GM18520 (cell line): Measurements from ENCODE around the gene NFKBIL1.
"Not testable (repeated sequence)": the region's sequence is repeated elsewhere in the genome, so short reads cannot be mapped to it uniquely, and the experiment has no call there.

Experiments used
- ATAC-seq: cut with Tn5 transposase; IDR thresholded peaks from one replicate; pipeline ENCODE4 v1.9.1; 2021; ENCODE audit not compliant: unreplicated experiment

NFKBIL1 gene

GRCh38 chr6:31546958-31547726 lies at the start of gene NFKBIL1:
Gene NFKBIL1, plus strand, starts transcription at chr6:31547608. Its CDS starts 87 bp downstream, at chr6:31547695.
- ATAC-seq: peak; percentile 56

- no peak for ATAC-seq
Measured at GRCh38 chr6:31498748-31499147, 48.7 kb upstream of the NFKBIL1 start.

DNA sequence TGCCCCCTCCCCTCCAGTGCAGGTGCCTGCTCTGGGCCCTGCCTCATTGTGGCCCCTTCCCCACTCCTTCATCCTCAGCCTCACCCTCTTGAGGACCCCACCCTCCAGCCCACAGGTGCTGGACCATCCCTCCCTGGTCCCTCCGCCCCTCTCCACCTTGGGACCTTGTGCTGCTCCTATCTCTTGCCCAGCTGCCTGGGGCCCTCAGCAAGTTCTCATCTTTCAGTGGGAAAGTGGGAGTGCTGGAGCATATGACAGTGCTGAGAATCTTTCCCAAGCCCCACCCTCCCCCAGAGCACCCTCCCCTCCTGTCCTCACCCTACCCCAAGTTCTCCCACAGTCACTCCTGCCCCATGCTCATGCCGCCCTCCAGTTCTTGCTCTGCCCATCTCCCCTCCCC lies 47.8 kb upstream of the NFKBIL1 start:
- not testable (repeated sequence) for ATAC-seq

GRCh38 chr6:31502586-31502985 lies 44.8 kb upstream of the NFKBIL1 start:
- ATAC-seq: no peak

DNA sequence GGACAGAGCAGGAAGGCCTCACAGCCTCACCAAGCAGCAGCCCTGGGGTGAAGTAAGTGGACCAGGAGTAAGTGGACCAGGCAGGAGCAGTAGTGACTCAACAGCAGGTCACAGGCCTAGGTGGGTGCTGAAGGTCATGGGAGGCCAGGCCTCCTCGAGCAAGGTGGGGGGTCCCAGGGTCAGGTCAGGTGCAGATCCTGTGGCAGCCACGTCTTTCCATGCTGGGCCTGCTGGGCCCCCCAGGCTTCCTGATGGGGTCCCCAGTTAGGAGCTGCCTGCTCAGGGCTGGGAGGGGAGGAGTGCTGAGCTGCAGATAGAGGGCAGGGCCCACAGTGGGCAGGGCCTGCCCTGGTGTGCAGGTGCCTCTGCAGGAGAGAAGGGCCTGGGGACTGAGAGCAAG lies 38.4 kb upstream of the NFKBIL1 start:
- ATAC-seq: not testable (repeated sequence)

DNA sequence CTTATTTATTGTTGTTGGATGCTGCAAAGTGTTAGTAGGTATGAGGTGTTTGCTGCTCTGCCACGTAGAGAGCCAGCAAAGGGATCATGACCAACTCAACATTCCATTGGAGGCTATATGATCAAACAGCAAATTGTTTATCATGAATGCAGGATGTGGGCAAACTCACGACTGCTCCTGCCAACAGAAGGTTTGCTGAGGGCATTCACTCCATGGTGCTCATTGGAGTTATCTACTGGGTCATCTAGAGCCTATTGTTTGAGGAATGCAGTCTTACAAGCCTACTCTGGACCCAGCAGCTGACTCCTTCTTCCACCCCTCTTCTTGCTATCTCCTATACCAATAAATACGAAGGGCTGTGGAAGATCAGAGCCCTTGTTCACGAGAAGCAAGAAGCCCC lies 37.4 kb upstream of the NFKBIL1 start:
- ATAC-seq: no peak

DNA sequence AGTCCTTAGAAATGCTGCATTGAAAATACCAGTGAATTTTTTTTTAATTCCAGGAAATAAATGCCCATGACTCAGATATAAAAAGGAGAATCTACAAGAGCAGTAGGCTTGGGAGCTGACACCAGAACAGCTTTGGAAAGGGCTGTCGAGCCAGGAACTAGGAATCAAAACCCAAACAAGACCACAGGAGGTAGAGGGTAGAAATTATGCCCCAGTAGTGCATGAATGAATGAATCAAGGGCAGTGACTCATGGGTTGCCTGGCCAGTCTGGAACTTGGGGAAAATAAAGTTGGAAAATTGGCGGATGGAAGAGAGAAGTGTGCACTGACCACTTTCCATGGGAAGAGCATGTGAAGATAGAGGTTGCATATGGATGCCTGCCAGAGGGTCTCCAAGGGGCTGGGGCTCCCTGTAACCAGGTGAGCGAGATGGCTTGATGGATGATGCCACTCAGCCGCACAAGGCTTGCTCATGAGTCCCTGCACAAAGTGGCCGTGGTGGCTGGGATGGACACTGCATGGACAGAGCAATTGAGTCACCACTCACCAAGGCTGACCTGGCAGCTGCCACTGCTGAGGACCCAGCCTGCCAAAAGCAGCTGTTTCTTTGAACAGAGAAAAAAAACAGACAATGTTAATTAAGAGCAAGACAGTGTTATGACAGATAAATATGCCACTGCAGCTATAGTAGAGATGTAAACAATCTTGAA lies 33.8 kb upstream of the NFKBIL1 start:
- no peak for ATAC-seq

- no peak for ATAC-seq
Measured at GRCh38 chr6:31521835-31522234, 25.6 kb upstream of the NFKBIL1 start.

DNA sequence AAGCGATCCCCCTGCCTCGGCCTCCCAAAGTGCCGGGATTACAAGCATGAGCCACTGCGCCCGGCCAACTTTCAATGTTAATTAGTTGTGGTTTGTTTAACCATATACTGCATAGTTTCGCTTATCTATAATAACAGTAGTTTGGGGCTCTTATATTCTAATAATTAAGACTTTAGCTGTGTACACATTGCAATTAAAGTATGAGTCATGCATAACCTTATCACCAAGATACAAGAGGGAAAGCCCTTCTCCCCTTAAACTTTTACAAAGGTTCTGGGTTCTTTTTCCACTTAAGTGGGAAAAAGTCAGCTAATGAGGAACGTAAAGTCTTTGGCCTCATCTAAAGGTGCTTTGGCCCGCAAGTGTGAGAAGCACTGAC lies 21.9 kb upstream of the NFKBIL1 start:
- no peak for ATAC-seq

DNA sequence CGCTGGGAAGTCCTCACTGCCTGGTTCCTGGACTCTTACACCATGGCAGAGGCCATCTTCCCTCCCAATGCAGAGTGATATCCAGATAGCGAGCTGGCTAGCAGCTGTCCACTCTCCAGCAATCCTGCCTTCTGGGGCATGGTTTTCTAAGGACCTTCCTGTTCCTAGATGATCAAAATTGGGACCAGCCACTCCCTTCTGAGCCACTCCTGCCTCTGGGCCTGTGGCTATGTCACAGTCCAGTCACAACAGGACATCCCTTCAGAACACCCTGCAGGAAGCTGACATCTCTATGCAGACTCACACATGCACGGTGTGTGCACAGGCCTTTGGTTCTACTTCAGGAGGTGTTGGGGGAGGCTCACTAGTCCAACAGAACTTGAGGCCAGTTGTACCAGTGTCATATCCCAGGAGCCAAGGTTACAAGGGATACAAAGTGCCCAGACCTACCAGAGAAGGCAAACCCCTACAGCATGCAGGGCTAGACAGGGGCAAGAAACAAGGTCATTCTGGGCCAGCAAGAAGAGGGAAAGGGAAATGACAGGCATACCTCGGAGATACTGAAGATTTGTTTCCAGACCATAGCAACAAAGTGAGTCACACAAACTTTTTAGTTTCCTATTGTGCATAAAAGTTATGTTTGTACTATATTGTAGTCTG lies 21.3 kb upstream of the NFKBIL1 start:
- no peak for ATAC-seq

DNA sequence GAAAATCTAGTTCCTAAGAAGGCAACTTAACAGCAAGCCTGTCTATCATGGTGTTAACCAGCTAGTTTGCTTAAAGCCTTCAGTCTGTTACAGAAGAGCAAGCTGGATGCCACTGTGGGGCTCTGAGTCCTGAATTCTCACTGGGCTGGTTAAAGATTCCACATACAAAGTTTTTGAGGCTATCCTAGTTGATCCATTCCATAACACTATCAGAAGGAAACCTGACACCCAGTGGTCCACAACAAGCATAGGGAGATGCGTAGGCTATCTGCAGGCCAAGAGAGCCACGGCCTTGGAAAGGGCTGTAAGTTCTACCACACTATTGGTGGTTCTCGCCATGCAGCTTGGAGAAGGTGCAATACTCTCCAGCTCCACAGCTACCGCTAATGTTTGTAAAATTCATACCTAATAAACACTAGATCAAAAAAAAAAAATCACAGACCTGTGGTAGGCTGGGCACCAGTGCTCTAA lies 19.1 kb upstream of the NFKBIL1 start:
- ATAC-seq: no peak

- no peak for ATAC-seq
Measured at GRCh38 chr6:31528821-31529328, 18.5 kb upstream of the NFKBIL1 start, which contains the start of gene MCCD1. Gene MCCD1, plus strand, starts transcription at chr6:31528962. Its CDS starts 53 bp downstream, at chr6:31529015.

DNA sequence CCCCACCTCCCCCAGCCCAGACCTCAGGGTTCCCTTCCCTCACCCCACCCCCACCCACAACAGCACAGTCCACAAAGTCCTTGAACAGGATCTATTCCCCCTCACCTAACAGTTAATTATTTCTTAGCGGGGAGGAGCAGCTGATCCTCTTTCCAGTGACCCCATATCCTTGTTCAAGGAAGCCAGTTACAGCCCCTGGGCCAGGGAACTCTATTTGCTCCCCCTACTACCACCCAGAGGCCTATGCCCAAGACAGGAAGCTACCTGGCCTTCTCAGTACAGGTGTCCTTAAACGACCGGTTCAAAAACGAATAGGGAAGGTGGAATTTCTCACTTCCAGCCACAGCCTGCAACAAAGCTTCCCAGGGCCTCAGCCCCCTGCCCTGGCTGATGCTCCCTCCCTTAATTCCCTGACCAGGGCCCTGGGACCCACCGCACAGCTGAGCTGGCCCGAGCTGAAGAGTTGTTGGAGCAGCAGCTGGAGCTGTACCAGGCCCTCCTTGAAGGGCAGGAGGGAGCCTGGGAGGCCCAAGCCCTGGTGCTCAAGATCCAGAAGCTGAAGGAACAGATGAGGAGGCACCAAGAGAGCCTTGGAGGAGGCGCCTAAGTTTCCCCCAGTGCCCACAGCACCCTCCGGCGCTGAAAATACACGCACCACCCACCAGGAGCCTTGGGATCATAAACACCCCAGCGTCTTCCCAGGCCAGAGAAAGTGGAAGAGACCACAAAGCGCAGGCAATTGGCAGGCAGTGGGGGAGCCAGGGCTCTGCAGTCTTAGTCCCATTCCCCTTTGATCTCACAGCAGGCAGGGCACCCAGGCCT lies 17.9 kb upstream of the NFKBIL1 start:
- ATAC-seq: no peak

GRCh38 chr6:31530659-31531058 lies 16.7 kb upstream of the NFKBIL1 start:
- ATAC-seq: no peak

GRCh38 chr6:31531162-31531561 lies 16.2 kb upstream of the NFKBIL1 start:
- ATAC-seq: no peak

GRCh38 chr6:31531771-31532643 lies 15.4 kb upstream of the NFKBIL1 start:
- no peak for ATAC-seq

DNA sequence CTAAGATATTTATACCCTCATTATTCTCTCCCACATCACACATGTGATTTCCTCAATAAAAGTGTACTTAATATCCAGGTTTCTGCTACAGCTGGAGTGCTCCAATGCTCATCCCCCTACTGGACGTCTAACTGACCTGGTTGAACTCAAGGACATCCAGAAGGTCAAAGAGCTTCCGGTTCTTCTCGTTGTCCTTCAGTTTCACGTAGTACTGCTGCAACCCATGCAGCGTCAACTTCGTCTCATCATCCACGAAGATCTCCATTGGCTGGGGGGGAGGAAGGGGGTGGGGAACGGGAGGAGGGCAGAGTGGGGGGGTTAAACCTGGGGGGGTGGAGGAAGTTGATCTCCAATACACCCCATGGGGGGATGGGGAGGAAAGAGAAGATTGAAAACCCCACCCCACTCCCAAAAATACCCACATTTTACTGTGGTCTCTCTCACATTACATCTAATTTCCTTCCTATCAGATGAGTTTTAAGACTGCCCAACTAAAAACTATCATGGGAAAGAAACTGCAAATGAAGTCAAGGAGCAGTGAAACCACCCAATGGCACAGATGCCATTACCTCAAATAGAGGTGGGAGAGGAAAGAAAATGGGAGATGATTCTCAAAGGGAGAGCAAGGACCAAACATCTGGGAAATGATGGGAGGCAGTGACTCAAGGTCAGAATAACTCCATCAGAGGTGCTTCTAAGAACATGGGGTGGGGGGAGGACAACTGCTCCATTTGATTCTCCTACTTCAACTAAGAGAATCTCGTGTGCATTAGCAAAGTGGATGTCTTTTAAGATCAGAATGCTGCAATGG lies 14.6 kb upstream of the NFKBIL1 start:
- ATAC-seq: no peak

GRCh38 chr6:31533455-31533841 lies 14.0 kb upstream of the NFKBIL1 start:
- ATAC-seq: no peak

GRCh38 chr6:31534011-31534410 lies 13.4 kb upstream of the NFKBIL1 start:
- ATAC-seq: no peak
